ENCODE data around the gene PIK3R1. TPM values are rescaled to one million over a fixed set of nuclear protein-coding genes. Genes with fewer than 3 reads are reported as not detected.

The PIK3R1 gene
- total RNA-seq, 6 donors from 2014 or later: 52.3 to 112 (median 92.5) TPM

DNA sequence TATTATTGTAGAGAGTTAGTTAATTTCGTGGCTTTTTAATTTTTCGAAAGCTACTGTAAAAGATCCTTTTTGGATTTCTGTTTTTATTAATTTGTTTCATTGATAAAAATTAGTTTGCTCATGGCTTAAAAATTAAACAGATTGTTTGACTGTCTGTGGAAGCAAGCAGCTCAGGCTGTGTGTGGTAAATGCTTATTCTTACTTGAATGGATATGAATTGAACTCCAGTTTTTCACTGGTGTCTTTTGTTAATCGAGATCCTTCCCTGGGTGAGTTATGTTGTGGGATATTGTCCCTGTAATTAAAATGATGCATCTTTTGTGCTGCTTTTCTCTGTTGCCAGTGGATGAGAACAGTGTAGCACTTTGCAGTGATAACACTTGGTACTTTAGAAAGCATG lies 75.3 kb downstream of the PIK3R1 start:
- DNase-seq: no peak
- H3K36me3 ChIP-seq: peaks cover 25 to 36% (median 25%) of the 10 kb centered on the region in 4 donors
- TF ChIP-seq POLR2AphosphoS5 (IDR thresholded peaks at IDR 0.05): no peak
- TF ChIP-seq, protein P1, sequence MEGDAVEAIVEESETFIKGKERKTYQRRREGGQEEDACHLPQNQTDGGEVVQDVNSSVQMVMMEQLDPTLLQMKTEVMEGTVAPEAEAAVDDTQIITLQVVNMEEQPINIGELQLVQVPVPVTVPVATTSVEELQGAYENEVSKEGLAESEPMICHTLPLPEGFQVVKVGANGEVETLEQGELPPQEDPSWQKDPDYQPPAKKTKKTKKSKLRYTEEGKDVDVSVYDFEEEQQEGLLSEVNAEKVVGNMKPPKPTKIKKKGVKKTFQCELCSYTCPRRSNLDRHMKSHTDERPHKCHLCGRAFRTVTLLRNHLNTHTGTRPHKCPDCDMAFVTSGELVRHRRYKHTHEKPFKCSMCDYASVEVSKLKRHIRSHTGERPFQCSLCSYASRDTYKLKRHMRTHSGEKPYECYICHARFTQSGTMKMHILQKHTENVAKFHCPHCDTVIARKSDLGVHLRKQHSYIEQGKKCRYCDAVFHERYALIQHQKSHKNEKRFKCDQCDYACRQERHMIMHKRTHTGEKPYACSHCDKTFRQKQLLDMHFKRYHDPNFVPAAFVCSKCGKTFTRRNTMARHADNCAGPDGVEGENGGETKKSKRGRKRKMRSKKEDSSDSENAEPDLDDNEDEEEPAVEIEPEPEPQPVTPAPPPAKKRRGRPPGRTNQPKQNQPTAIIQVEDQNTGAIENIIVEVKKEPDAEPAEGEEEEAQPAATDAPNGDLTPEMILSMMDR (IDR thresholded peaks at IDR 0.05): no peak
- no peak for TF ChIP-seq EP300 (IDR thresholded peaks at IDR 0.05)
- no peak for TF ChIP-seq POLR2A (IDR thresholded peaks at IDR 0.05)
- H3K4me3 ChIP-seq: no peak overlapping the region
- H3K4me1 ChIP-seq: peaks cover 32 to 43% (median 34%) of the 10 kb centered on the region in 4 donors
- H3K27ac ChIP-seq: no peak overlapping the region
- no peaks in the 10 kb centered on the region for H3K9me3 ChIP-seq
- WGBS, 2 donors: 79 to 93% methylated on average over 3 of the region's 3 CpGs
- H3K27me3 ChIP-seq: no peaks in the 10 kb centered on the region
- no peak for ATAC-seq (ENCODE audit: low FRiP score in 2 of 2)

DNA sequence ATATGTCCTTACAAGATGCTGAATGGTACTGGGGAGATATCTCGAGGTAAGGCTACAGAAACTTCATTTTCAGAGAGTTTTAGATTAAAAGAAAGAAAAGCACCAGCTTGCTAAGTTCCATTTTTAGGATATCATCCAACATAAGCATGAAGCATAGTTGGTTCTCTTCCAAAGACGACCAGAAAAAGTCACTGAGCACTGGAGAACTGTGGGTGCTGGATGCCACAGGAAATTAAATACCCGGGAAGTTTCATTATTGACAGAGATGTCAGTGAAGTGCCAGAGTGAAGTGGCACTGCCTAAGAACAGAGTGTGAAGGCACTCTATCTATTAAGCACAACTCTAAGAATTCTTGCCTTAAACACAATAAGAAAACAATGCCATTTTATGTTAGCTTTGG lies 76.8 kb downstream of the PIK3R1 start:
- Histone ChIP-seq H3K9me3 (no peaks in the 10 kb centered on the region), H3K27me3 (no peaks in the 10 kb centered on the region), H3K4me3 (no peak overlapping the region), H3K36me3 (peaks cover 30 to 50% (median 38%) of the 10 kb centered on the region in 4 donors), H3K27ac (no peak overlapping the region), H3K4me1 (peaks cover 18 to 33% (median 24%) of the 10 kb centered on the region in 4 donors)
- no peak for TF ChIP-seq POLR2AphosphoS5 (IDR thresholded peaks at IDR 0.05)
- 47 to 49% methylated on average over 3 of the region's 3 CpGs for WGBS, 2 donors
- ATAC-seq (ENCODE audit: low FRiP score in 2 of 2) (no peak), DNase-seq (no peak)

DNA sequence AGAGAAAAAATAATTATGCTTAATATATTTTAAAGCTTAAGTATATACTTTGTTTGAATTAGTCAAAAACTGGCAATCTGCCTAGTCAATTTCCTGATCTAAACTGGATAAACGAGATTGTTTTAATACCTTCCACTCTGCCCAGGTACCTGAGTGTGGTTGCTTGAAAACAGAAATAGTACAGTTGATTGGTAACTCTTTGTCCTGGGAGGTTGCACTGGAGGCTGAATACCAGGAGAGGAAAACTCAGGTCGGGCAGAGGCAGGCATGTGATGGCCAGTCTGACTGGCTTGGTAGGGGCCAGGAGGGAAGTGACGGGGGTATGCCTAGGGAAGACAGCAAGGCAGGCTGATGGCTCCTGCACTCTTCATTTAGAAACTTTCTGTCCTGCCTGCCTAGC lies 80.2 kb downstream of the PIK3R1 start:
- Histone ChIP-seq H3K9me3 (no peaks in the 10 kb centered on the region), H3K4me3 (no peak overlapping the region), H3K27me3 (no peaks in the 10 kb centered on the region), H3K27ac (peak overlapping the region in 1 of 4 donors; percentile 52), H3K36me3 (peaks cover 39 to 83% (median 56%) of the 10 kb centered on the region in 4 donors), H3K4me1 (peaks cover 3 to 12% (median 7%) of the 10 kb centered on the region in 4 donors)
- no peak for ATAC-seq (ENCODE audit: low FRiP score in 2 of 2)
- WGBS, 2 donors: 58 to 73% methylated on average over 3 of the region's 3 CpGs
- DNase-seq: peak in 1 of 2 donors; percentile 55
- TF ChIP-seq, protein P1 (IDR thresholded peaks at IDR 0.05): no peak
- TF ChIP-seq POLR2A (IDR thresholded peaks at IDR 0.05) (no peak), EP300 (IDR thresholded peaks at IDR 0.05) (no peak), POLR2AphosphoS5 (IDR thresholded peaks at IDR 0.05) (no peak)

DNA sequence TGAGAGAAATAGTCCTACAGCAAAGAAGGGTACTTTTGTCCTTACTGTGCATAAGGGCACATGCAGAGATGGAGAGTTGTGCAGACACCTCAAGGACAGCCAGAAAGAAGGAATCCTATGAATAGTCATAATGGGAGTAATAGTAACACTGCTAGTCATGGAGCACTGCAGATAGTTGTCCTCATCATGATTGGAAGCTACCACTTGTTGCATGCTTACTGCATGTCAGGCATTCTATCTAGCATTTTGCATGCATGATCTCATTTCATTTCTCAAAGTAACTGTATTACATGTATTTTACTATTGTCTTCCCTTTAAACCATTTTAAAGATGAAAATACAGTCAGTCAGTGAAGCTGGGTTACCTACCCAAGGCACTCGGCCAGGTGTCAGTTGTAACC lies 81.3 kb downstream of the PIK3R1 start:
- DNase-seq: no peak
- no peaks in the 10 kb centered on the region for H3K27me3 ChIP-seq
- H3K4me1 ChIP-seq: peaks cover 3 to 12% (median 4%) of the 10 kb centered on the region in 4 donors
- TF ChIP-seq POLR2AphosphoS5 (IDR thresholded peaks at IDR 0.05) (no peak), POLR2A (IDR thresholded peaks at IDR 0.05) (no peak), EP300 (IDR thresholded peaks at IDR 0.05) (no peak)
- TF ChIP-seq, protein P1 (IDR thresholded peaks at IDR 0.05): no peak
- H3K9me3 ChIP-seq: no peaks in the 10 kb centered on the region
- peak overlapping the region in 1 of 4 donors; percentile 32 for H3K27ac ChIP-seq
- no peak for ATAC-seq (ENCODE audit: low FRiP score in 2 of 2)
- WGBS, 2 donors: 93 to 100% methylated on average over 1 of the region's 1 CpG
- H3K4me3 ChIP-seq: no peak overlapping the region
- peaks cover 39 to 86% (median 56%) of the 10 kb centered on the region in 4 donors for H3K36me3 ChIP-seq

DNA sequence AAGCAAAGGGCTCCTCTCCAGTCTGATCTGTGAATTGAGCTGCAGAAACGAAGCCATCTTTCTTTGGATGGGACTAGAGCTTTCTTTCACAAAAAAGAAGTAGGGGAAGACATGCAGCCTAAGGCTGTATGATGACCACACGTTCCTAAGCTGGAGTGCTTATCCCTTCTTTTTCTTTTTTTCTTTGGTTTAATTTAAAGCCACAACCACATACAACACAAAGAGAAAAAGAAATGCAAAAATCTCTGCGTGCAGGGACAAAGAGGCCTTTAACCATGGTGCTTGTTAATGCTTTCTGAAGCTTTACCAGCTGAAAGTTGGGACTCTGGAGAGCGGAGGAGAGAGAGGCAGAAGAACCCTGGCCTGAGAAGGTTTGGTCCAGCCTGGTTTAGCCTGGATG lies 82.1 kb downstream of the PIK3R1 start:
- no peak for ATAC-seq (ENCODE audit: low FRiP score in 2 of 2)
- TF ChIP-seq, protein P1 (IDR thresholded peaks at IDR 0.05): no peak
- TF ChIP-seq POLR2A (IDR thresholded peaks at IDR 0.05): no peak
- TF ChIP-seq EP300 (IDR thresholded peaks at IDR 0.05): no peak
- TF ChIP-seq POLR2AphosphoS5 (IDR thresholded peaks at IDR 0.05): no peak
- no peak for DNase-seq
- Histone ChIP-seq H3K4me1 (peaks cover 3 to 12% (median 4%) of the 10 kb centered on the region in 4 donors), H3K27ac (no peak overlapping the region), H3K4me3 (no peak overlapping the region), H3K36me3 (peaks cover 35 to 83% (median 53%) of the 10 kb centered on the region in 4 donors), H3K9me3 (no peaks in the 10 kb centered on the region), H3K27me3 (no peaks in the 10 kb centered on the region)
- WGBS, 2 donors: 92 to 95% methylated on average over 4 of the region's 4 CpGs
